Amniotic stem cell (primary cell): ENCODE results near the gene FEV.
A peak's percentile ranks its signal among the peaks of the same experiment; 100 is the strongest.

Experiments used
- DNase-seq: peaks from one replicate; lab custom pipeline; 2025; lab: John Stamatoyannopoulos, UW

FEV gene

GRCh38 chr2:219017201-219017931, 32.4 kb upstream of the FEV start:
- no peak for DNase-seq

DNA sequence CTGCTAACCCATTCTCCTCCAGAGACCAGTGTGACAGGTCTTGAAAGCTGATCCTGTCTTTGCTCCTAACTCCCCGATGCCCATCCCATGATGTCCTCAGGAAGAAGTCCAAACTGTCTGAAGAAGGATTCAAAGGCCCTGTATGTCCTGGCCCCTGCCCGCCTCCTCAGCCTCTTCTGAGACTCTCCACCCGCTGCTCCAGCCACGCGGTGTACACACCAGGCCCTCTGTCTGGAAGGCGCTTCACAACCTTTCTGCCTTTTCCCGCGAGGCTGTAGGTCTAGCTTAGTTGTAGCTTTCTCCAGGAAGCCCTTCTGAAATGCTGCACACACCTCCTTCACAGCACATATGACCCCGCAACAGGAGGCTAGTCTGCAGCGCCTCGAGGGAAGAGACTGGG, 31.7 kb upstream of the FEV start:
- no peak for DNase-seq

DNA sequence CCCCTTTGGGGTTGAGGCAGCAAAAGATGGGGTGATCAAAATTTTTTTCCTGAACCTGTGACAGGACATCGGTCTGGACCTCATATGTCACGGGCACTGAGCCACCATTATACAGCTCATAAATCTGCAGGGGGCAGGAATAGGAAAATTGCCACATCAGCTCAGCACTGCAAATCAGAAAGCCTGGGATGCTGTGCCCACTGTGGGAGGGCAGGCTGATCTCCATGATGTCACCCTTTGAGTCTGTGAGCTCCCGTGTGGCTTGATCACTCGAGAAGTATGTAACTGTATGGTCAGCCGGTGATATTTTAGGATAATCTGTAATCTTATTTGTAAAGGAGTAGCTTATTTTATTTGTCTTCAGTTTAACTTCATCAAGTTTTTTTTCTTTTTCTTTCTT, 25.9 kb upstream of the FEV start:
- DNase-seq = no peak

DNA sequence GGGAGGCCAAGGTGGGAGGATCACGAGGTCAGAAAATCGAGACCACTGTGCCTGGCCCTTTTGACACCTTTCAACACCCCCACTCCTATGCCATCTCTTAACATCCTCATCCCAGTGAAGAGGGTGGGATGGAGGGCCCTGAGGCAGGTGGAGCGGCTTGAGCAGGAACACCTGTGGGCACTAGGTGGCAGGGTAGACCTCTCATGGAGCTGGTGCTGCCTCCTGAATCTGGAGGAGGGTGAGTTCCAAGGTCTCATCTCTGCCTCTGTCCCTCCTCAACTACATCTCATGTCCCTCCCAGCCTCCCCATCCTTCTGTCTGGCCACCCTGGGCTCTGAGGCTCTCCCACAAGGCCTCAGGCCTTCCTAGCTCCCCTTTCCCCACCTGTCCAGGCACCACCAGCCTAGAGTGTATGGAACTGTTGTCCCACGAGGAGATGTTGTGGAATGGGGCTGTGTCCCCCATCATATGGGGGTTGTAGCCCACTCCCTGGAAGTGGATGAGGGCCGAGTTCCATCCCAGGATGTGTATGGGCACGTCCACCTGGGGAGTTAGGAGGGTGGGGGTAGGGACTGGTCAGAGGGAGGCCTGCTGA, 25.3 kb upstream of the FEV start:
- DNase-seq = no peak

DNA sequence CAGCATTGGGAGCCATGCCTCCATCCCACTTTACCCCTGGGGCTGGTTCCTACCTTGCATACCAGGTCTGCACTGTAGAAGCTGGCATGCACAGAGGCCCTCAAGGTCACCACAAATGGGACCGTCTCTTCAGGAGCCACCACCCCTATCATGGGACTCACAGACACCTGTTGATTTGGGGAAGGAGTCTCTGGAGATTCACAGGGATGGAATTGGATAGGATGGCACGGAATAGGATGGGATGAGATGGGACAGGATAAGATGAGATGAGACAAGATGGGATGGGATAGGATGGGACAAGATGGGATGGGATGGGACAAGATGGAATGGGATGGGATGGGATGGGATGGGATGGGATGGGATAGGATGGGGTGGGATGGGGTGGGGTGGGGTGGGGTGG, 24.3 kb upstream of the FEV start:
- DNase-seq = no peak

DNA sequence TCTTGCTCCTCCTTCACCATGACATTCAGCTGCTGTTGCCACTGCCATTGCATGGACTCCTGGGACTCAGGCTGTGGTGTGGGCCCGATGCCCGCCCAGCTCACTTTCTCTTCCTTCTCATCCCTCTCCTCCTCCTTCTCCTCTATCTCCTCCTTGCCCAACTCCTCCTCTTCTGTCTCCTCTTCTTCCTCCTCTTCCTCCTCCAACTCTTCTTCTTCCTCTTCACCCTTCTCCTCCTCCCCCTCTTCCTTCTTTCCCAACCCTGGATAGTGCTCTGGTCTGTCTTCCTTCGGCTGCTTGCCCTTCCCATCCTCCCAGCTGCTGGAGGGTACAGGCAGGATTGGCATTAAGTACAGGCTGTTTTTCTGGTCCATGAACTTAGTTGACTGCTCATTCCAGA, 19.0 kb upstream of the FEV start:
- DNase-seq = no peak

- no peak for DNase-seq
Observed at GRCh38 chr2:219003267-219003634, 18.3 kb upstream of the FEV start.

- no peak for DNase-seq
Observed at GRCh38 chr2:219002395-219003266, 17.6 kb upstream of the FEV start.

- DNase-seq = no peak
Observed at GRCh38 chr2:219001577-219002394, 16.8 kb upstream of the FEV start.

DNA sequence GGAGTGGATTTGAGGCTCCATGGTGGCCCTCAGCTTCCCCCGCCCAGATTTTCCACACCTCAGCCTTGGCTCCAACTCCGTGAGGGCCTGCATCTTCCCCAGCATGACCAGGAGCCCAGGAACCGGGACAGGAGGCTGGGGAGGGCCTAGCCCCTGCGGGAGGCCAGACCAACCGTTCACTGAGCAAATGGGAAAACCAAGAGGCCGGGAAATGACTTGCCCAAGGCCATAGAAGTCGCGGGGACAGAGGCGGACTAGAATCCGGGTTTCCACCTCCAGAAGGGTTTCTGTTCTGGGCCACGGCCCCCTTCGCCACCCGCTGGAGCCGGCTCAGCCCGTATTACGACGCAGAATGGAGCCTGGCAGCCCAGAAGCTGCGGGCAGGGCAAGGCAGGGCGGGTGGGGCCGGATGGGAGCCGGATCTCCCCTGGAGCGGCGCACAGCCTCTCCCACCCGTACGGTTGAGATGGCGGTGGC, 16.2 kb upstream of the FEV start:
- no peak for DNase-seq

DNA sequence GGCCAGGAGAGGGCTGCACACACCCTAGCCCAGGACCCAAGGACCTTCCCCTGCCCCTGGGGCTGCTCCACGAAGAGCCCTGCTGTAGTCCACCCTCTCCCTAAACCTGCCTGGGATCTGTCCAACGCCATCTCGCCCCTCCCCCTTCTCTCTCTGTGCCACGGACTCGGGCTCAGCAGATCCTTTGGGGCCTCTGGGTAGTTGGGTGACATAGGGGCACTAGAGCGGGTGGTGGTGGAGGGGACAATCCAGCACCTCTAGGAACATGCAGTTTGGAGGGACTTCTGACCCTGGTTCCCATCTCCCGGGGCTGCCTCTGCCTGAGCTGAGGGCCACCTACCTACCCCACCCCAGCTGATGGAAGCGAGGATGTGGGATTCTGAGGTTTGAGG, 15.6 kb upstream of the FEV start:
- no peak for DNase-seq

DNA sequence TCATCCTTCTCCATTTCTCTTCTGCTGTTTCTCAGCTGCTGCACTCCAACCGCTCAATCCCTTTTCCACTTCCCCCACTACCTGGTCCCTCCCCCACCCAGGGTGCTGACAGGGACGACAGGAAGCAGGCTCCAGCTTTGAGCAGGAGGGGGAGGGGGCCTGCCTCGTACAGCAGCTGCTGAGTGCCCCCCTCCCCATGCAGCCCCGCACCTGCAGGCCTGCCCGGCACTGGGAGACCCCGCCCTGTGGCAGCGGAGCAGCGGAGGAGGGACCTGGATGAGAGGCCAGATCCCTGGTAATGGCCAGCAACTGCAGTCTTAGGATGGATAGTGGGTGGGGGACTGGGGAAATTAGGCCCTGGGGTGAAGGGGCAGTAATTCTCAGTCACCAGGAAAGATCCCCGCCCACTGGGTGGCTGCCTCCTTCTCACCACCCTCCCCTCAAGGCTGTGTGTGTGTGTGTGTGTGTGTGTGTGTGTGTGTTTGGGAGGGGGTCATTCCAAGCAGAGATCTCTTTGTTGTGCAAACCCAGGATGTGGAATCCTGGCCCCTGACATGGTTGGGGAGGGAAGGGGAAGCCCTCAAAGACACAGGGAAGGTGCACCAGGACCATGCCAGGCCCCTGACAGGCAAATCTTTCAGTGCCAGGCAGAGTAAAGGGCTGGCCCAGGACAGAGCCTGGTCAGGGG, 15.0 kb upstream of the FEV start:
- DNase-seq = no peak

DNA sequence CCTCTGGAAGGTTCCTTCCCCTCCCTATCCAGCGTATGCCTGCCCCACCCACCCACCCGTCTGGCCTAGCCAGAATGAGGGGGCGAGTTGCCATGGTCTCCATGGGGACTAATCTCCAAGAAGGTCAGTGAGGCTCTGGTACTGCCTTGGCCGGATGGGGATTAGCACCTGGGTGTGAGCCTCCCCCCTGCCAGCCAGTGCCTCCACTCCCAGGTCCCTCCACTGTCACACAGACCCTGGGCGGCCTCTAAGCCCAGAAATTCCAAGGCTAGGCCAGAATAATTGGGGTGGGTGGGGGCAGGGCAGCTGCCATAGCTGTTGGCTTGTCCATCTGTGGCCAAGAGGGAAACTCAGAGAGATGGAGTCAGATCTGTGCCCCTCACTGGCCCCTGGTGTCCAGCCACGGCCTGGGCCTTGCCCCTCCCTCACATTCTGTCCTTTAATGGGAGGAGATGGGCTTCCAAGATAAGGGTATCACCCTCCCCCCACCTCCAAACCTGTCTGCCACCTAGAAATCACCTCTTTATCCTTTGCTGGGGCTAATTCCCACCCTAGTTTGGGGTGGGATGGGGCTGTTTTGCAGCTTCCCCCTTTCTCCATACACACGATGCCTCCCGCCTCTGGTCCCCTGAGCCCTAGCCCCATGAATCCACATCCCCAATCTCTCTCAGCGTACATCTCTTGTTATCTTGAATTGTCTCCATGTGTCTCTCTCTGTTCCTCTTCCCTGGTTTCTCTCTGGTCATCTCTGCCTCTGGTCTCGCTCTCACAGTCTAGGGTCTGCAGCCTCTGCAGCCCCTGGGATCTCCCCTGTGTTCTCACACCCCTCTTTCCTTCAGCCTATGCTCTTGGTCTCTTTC, 14.3 kb upstream of the FEV start:
- DNase-seq = no peak

- DNase-seq = no peak
Observed at GRCh38 chr2:218998414-218999002, 13.5 kb upstream of the FEV start.

DNA sequence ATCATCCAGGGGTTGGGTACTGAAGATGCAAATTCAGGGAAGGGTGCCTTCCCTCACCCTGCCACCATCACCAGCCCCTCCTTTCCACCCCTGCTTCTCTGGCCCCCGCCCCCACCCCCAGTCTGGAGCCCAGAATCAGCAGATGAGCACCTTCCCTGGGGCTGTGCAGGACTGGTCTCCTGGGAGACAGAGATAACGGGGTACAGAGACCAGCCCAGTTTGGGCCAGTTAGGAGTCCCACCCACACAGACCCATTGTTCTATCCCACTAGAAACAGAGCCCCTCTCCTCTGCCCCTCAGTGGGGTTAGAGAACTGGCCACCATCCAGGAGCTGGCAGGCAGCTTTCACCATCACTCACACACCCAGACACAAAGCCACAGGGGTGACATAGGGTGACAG, 12.7 kb upstream of the FEV start:
- no peak for DNase-seq

GRCh38 chr2:218996937-218997336, 12.0 kb upstream of the FEV start:
- DNase-seq = no peak

- DNase-seq = peak; percentile 69
Observed at GRCh38 chr2:218995972-218996711, 11.2 kb upstream of the FEV start.

- no peak for DNase-seq
Observed at GRCh38 chr2:218995561-218995960, 10.6 kb upstream of the FEV start.
